ENCODE measurements around the gene NUP210L. TPM values are rescaled to one million over a fixed set of nuclear protein-coding genes. Genes with fewer than 3 reads are reported as not detected.
"Not testable (repeated sequence)": the region's sequence is repeated elsewhere in the genome, so short reads cannot be mapped to it uniquely, and the experiment has no call there.

NUP210L gene
- total RNA-seq, 1 donor from 2014 or later: 0.18 TPM

- DNase-seq (ENCODE audit: low spot score): no peak
- intact Hi-C loops (cut with DNase I): loop anchor here (5.0 kb wide), 1 partner anchor 952 kb away; no protein-coding TSS in a partner anchor
- ATAC-seq: no peak
Observed at GRCh38 chr1:154174654-154175053, 19.8 kb upstream of the NUP210L start.

- ATAC-seq (no peak), DNase-seq (ENCODE audit: low spot score) (no peak)
- intact Hi-C loops (cut with DNase I): no loop called here
Observed at GRCh38 chr1:154171880-154172279, 17.0 kb upstream of the NUP210L start.

- ATAC-seq: no peak
- DNase-seq (ENCODE audit: low spot score): no peak
- intact Hi-C loops (cut with DNase I): no loop called here
Observed at GRCh38 chr1:154171223-154171583, 16.3 kb upstream of the NUP210L start.

GRCh38 chr1:154170547-154171222 lies 15.8 kb upstream of the NUP210L start:
- ATAC-seq (no peak), DNase-seq (ENCODE audit: low spot score) (no peak)
- intact Hi-C loops (cut with DNase I): no loop called here

- ATAC-seq (no peak), DNase-seq (ENCODE audit: low spot score) (no peak)
- intact Hi-C loops (cut with DNase I): no loop called here
Observed at GRCh38 chr1:154167461-154167860, 12.6 kb upstream of the NUP210L start.

- DNase-seq (ENCODE audit: low spot score) (no peak), ATAC-seq (no peak)
- intact Hi-C loops (cut with DNase I): no loop called here
Observed at GRCh38 chr1:154166207-154166606, 11.3 kb upstream of the NUP210L start.

- intact Hi-C loops (cut with DNase I): no loop called here
- ATAC-seq (no peak), DNase-seq (ENCODE audit: low spot score) (no peak)
Observed at GRCh38 chr1:154159554-154159953, 4.7 kb upstream of the NUP210L start.

- intact Hi-C loops (cut with DNase I): no loop called here
- ATAC-seq: no peak
- DNase-seq (ENCODE audit: low spot score): no peak
Observed at GRCh38 chr1:154158307-154159125, 3.6 kb upstream of the NUP210L start.

- no peak for DNase-seq (ENCODE audit: low spot score)
- intact Hi-C loops (cut with DNase I): no loop called here
- ATAC-seq: peak; percentile 50
Observed at GRCh38 chr1:154157520-154158306, 2.8 kb upstream of the NUP210L start.

- intact Hi-C loops (cut with DNase I): no loop called here
- DNase-seq (ENCODE audit: low spot score): no peak
- peak; percentile 82 for ATAC-seq
Observed at GRCh38 chr1:154155251-154155650, 378 bp upstream of the NUP210L start.

- no peak for ATAC-seq
- intact Hi-C loops (cut with DNase I): no loop called here
- DNase-seq (ENCODE audit: low spot score): no peak
Observed at GRCh38 chr1:154154053-154154452, 820 bp downstream of the NUP210L start.

- no peak for DNase-seq (ENCODE audit: low spot score)
- no peak for ATAC-seq
- intact Hi-C loops (cut with DNase I): no loop called here
Observed at GRCh38 chr1:154151311-154151710, 3.6 kb downstream of the NUP210L start.

- DNase-seq (ENCODE audit: low spot score) (no peak), ATAC-seq (no peak)
- intact Hi-C loops (cut with DNase I): no loop called here
Observed at GRCh38 chr1:154148807-154149206, 6.1 kb downstream of the NUP210L start.

GRCh38 chr1:154147505-154147904 lies 7.4 kb downstream of the NUP210L start:
- DNase-seq (ENCODE audit: low spot score); intact Hi-C loops (cut with DNase I); ATAC-seq: not testable (repeated sequence)

- ATAC-seq (no peak), DNase-seq (ENCODE audit: low spot score) (no peak)
- intact Hi-C loops (cut with DNase I): no loop called here
Observed at GRCh38 chr1:154145986-154146385, 8.9 kb downstream of the NUP210L start.

GRCh38 chr1:154142358-154142757 lies 12.5 kb downstream of the NUP210L start:
- intact Hi-C loops (cut with DNase I): no loop called here
- ATAC-seq (no peak), DNase-seq (ENCODE audit: low spot score) (no peak)

- ATAC-seq (no peak), DNase-seq (ENCODE audit: low spot score) (no peak)
- intact Hi-C loops (cut with DNase I): no loop called here
Observed at GRCh38 chr1:154141240-154141639, 13.6 kb downstream of the NUP210L start.

- no peak for DNase-seq (ENCODE audit: low spot score)
- intact Hi-C loops (cut with DNase I): no loop called here
- ATAC-seq: no peak
Observed at GRCh38 chr1:154137888-154138287, 17.0 kb downstream of the NUP210L start.

- intact Hi-C loops (cut with DNase I): no loop called here
- ATAC-seq (no peak), DNase-seq (ENCODE audit: low spot score) (no peak)
Observed at GRCh38 chr1:154133256-154133655, 21.6 kb downstream of the NUP210L start.

Measured in sciatic nerve (tissue), 2 donors.